ENCODE measurements around the gene SPESP1. TPM values are rescaled to one million over a fixed set of nuclear protein-coding genes. Genes with fewer than 3 reads are reported as not detected.

Gene SPESP1
- total and polyA plus RNA-seq, 2 of the 8 experiments (the other 6 are each of a cell fraction or from before 2014, with no cell fraction given) = not detected

DNA sequence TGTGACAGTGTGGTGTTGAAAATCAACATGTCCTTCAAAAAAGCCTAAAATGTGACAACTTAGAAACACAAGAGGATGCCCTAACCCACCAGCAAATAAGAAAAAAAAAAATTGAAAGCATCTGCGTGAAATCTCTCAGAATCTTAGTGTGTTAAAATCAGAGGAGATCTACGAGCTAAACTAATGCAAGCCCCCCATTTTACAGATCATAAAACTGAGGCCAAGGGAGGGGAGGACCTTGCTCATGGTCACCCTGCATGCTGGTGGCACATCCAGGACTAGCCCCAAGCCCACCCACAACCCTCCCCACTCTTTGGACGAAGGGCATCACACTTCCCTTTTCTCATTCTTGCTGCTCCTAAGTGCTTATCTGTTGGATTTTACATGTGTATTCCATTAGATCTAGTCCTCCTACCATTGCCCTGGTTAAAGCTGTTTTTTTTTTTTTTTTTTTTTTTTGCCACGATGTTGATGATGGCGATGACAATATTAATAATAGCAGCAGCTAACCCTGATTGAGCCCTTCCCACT lies 55.1 kb downstream of the SPESP1 start:
- no peak overlapping the region for H3K4me2 ChIP-seq (ENCODE audit: insufficient read depth in 1 of 2, low read depth in 2 of 2, low read length in 2 of 2)
- no peak overlapping the region for H3K14ac ChIP-seq (ENCODE audit: insufficient read length)
- ChIA-PET CTCF (ENCODE audit: partially characterized antibody) (interaction anchor here (1.1 kb wide), 1 partner anchor 15 kb away, joined by 3 read pairs; no protein-coding TSS in a partner anchor), POLR2A (ENCODE audit: partially characterized antibody) (interaction anchor here (0.7 kb wide), 1 partner anchor 346 kb away, joined by 4 read pairs; no protein-coding TSS in a partner anchor)
- H2AK5ac ChIP-seq (ENCODE audit: low read depth, low read length) = no peak overlapping the region
- H3K79me1 ChIP-seq (ENCODE audit: low read depth, low read length) = no peaks in the 10 kb centered on the region
- no peaks in the 10 kb centered on the region; a peak in 1 of 8 replicates for H3K36me3 ChIP-seq (ENCODE audit: control insufficient read depth in 2 of 4, insufficient read depth in 4 of 4, low read length in 3 of 4)
- H3K4me3 ChIP-seq (ENCODE audit: extremely low read depth in 1 of 4, insufficient read depth in 2 of 4, low read depth in 3 of 4, low read length in 4 of 4) = no peak overlapping the region
- H2AFZ ChIP-seq (ENCODE audit: low read length) = no peak overlapping the region
- H3K9me3 ChIP-seq (ENCODE audit: insufficient read depth in 2 of 2, low read depth in 1 of 2, low read length in 1 of 2) = peaks cover 2 to 11% of the 10 kb centered on the region in 2 experiments; a peak in 1 of 4 replicates
- H4K8ac ChIP-seq (ENCODE audit: extremely low read depth, insufficient read depth, low read length) = no peak overlapping the region
- H2BK120ac ChIP-seq (replicated peaks; ENCODE audit: low read depth, low read length) = no peak overlapping the region
- H3K27ac ChIP-seq (ENCODE audit: low read depth, low read length) = no peak overlapping the region
- H3K18ac ChIP-seq (ENCODE audit: extremely low read depth, low read length) = no peak overlapping the region
- H2BK12ac ChIP-seq (ENCODE audit: low read depth, low read length) = no peak overlapping the region
- DNase-seq (ENCODE audit: low read depth in 1 of 2, low spot score in 2 of 2) (no peak), FAIRE-seq (no peak)
- no peak overlapping the region for H4K5ac ChIP-seq (ENCODE audit: insufficient read length, low read depth, low read length)
- peaks cover 3 to 5% (median 5%) of the 10 kb centered on the region in 4 experiments; a peak in 6 of 7 replicates for H3K4me1 ChIP-seq (replicated peaks in 1 of 4; ENCODE audit: control insufficient read depth in 3 of 4, insufficient read depth in 4 of 4, low read length in 3 of 4)
- H3K4ac ChIP-seq (replicated peaks; ENCODE audit: insufficient read length, low read depth, low read length) = no peak overlapping the region
- H3K23ac ChIP-seq (ENCODE audit: insufficient read length) = no peak overlapping the region
- 0 out of 7 replicates have a peak, but pooled peaks cover 0 to 2% (median 0%) of the 10 kb centered on the region in 4 experiments for H3K27me3 ChIP-seq (replicated peaks in 1 of 4; ENCODE audit: control insufficient read depth in 3 of 4, extremely low read depth in 1 of 4, insufficient read depth in 3 of 4, low read length in 3 of 4)
- H3K9ac ChIP-seq (replicated peaks in 1 of 4; ENCODE audit: extremely low read depth in 1 of 4, low read depth in 3 of 4, low read length in 3 of 4) = no peak overlapping the region
- H4K20me1 ChIP-seq (replicated peaks in 1 of 2; ENCODE audit: control insufficient read depth in 1 of 2, insufficient read depth in 2 of 2, low read length in 2 of 2) = no peaks in the 10 kb centered on the region
- no peak overlapping the region for H4K91ac ChIP-seq (replicated peaks; ENCODE audit: insufficient read length, low read length)
- H2BK20ac ChIP-seq (ENCODE audit: low read length) = no peak overlapping the region
- H3K56ac ChIP-seq (replicated peaks; ENCODE audit: insufficient read length, low read depth, low read length) = no peak overlapping the region
- H2BK15ac ChIP-seq (ENCODE audit: low read length) = no peak overlapping the region
- WGBS, 2 experiments (ENCODE audit: extremely low coverage in 1 of 2, insufficient coverage in 1 of 2, insufficient read length in 1 of 2, insufficient replicate concordance in 2 of 2, low coverage in 1 of 2, low lambda C conversion rate in 2 of 2, missing lambda C conversion rate in 1 of 2) = 92% methylated on average over 3 of the region's 5 CpGs; no CpG with 5 or more reads in 1 of the 2 experiments
- H3K23me2 ChIP-seq (ENCODE audit: low read depth, low read length) = no peaks in the 10 kb centered on the region
- no peak overlapping the region for H2BK5ac ChIP-seq (ENCODE audit: low read depth, low read length)
- H3K79me2 ChIP-seq (ENCODE audit: control insufficient read depth in 1 of 2, insufficient read depth in 2 of 2, low read length in 2 of 2) = no peaks in the 10 kb centered on the region
- TF ChIP-seq SP1 (IDR thresholded peaks at IDR 0.05; ENCODE audit: low read depth, low read length) = no peak
- TF ChIP-seq ATF3 (IDR thresholded peaks at IDR 0.05; ENCODE audit: insufficient read depth, low read depth, low read length) = no peak
- no peak for TF ChIP-seq SIRT6 (IDR thresholded peaks at IDR 0.05; ENCODE audit: low read length)
